ES-I3 (cell line): ENCODE data around the gene POLR3A.

Source experiments
- H3K36me3 ChIP-seq: 2 replicates; pipeline ENCODE4 v1.6.1; 2013; ENCODE audit warnings: mild to moderate bottlenecking, low read length, control low read depth, moderate library complexity; ENCODE audit not compliant: insufficient read depth
- H3K4me1 ChIP-seq: 2 replicates; pipeline ENCODE4 v1.6.1; 2013; ENCODE audit warnings: mild to moderate bottlenecking, control low read depth, low read length; ENCODE audit not compliant: insufficient read depth
- H3K9ac ChIP-seq: 2 replicates; pipeline ENCODE4 v1.6.1; 2013; ENCODE audit warnings: low read depth, mild to moderate bottlenecking, low read length, moderate library complexity
- H3K9me3 ChIP-seq: 2 replicates; pipeline ENCODE4 v1.6.1; 2013; ENCODE audit warnings: mild to moderate bottlenecking, low read length, moderate library complexity; ENCODE audit not compliant: control insufficient read depth, insufficient read depth

Gene POLR3A

GRCh38 chr10:77922566-77923179 lies 106.6 kb downstream of the POLR3A start:
- peaks cover 43% of the 10 kb centered on the region for H3K4me1 ChIP-seq
- H3K9me3 ChIP-seq: no peaks in the 10 kb centered on the region

GRCh38 chr10:77922055-77922454 lies 107.3 kb downstream of the POLR3A start:
- no peak overlapping the region for H3K9ac ChIP-seq

More at GRCh38 chr10:77922566-77923179, 106.6 kb downstream of the POLR3A start:
- Histone ChIP-seq H3K36me3 (peaks cover 4% of the 10 kb centered on the region; the same call in 1 of the 2 replicates), H3K9ac (no peak overlapping the region)

GRCh38 chr10:77921395-77921794 lies 107.9 kb downstream of the POLR3A start:
- Histone ChIP-seq H3K9me3 (no peaks in the 10 kb centered on the region), H3K9ac (no peak overlapping the region), H3K4me1 (peaks cover 40% of the 10 kb centered on the region), H3K36me3 (peaks cover 4% of the 10 kb centered on the region; the same call in 1 of the 2 replicates)

More at GRCh38 chr10:77922055-77922454, 107.3 kb downstream of the POLR3A start:
- H3K36me3 ChIP-seq: peaks cover 4% of the 10 kb centered on the region; the same call in 1 of the 2 replicates
- H3K4me1 ChIP-seq: peaks cover 40% of the 10 kb centered on the region
- no peaks in the 10 kb centered on the region for H3K9me3 ChIP-seq

GRCh38 chr10:77920495-77920894 lies 108.8 kb downstream of the POLR3A start:
- Histone ChIP-seq H3K4me1 (peaks cover 40% of the 10 kb centered on the region), H3K9ac (no peak overlapping the region), H3K9me3 (no peaks in the 10 kb centered on the region), H3K36me3 (peaks cover 4% of the 10 kb centered on the region; the same call in 1 of the 2 replicates)

- Histone ChIP-seq H3K9me3 (no peaks in the 10 kb centered on the region), H3K36me3 (peaks cover 4% of the 10 kb centered on the region; the same call in 1 of the 2 replicates), H3K9ac (no peak overlapping the region), H3K4me1 (peaks cover 38% of the 10 kb centered on the region)
These were observed 109.6 kb downstream of the POLR3A start for GRCh38 chr10:77919713-77920108.
